Stimulated activated naive CD8-positive, alpha-beta T cell treated with anti-CD3 and anti-CD28 coated beads, Interleukin-15, Interleukin-2, amounts not matched to agents 100 ng/mL and 50 ng/mL, for 24 hours (primary cell): ENCODE data around the gene CDCP2.

Source experiments
- H3K27ac Mint-ChIP-seq: one replicate; pipeline ENCODE4 v1.8.0; 2021; ENCODE audit warnings: mild to moderate bottlenecking, mixed read lengths
- H3K27me3 Mint-ChIP-seq: one replicate; pipeline ENCODE4 v1.8.0; 2021; ENCODE audit warnings: mixed read lengths
- H3K36me3 Mint-ChIP-seq: one replicate; pipeline ENCODE4 v1.8.0; 2021; ENCODE audit warnings: low read depth, mixed read lengths
- H3K4me1 Mint-ChIP-seq: one replicate; pipeline ENCODE4 v1.8.0; 2021; ENCODE audit warnings: low read depth, mixed read lengths
- H3K4me3 Mint-ChIP-seq: one replicate; pipeline ENCODE4 v1.8.0; 2021; ENCODE audit warnings: mild to moderate bottlenecking, mixed read lengths
- H3K9me3 Mint-ChIP-seq: one replicate; pipeline ENCODE4 v1.8.0; 2021; ENCODE audit warnings: mixed read lengths

The CDCP2 gene

DNA sequence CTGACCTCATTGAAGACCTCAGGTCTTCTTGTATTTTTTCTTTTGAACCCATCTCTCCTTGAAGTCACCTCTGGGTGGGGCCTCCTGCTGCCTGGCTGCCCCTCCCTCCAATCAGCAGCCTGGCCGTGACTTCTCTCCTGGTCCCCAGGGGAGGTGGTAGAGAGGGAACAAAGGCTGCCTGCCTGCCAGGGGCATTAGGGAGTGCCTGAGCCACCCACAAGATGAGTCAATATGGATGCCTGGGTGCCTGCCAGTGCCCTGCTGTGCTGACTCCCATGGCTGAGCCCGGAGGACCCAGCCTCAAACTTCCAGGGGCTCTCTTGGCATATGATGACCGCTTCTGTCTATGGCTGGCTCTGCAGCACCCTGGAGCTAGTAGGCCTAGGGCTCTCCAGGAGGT lies 5.3 kb upstream of the CDCP2 start:
- Mint-ChIP-seq H3K27ac (no peak overlapping the region), H3K4me3 (no peak overlapping the region), H3K9me3 (no peaks in the 10 kb centered on the region), H3K4me1 (no peaks in the 10 kb centered on the region), H3K36me3 (no peaks in the 10 kb centered on the region), H3K27me3 (no peaks in the 10 kb centered on the region)

DNA sequence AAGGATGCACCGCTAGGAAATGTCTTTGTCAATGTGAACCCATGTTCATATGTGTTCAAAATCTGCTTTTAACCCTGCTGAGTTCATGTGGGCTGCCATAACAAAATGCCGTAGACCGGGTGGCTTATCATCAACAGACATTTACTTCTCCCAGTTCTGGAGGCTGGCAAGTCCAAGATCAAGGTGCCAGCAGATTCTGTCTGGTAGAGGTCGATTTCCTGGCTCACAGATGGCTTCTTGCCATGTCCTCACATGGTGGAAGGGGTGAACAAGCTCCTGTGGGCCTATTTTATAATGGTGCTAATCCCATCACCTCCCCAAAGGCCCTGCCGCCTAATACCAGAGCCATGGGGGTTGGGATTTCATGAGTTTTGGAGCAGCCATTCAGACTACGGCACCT lies 4.6 kb upstream of the CDCP2 start:
- Mint-ChIP-seq H3K9me3 (no peaks in the 10 kb centered on the region), H3K4me3 (no peak overlapping the region), H3K27ac (no peak overlapping the region), H3K4me1 (no peaks in the 10 kb centered on the region), H3K27me3 (no peaks in the 10 kb centered on the region), H3K36me3 (no peaks in the 10 kb centered on the region)

DNA sequence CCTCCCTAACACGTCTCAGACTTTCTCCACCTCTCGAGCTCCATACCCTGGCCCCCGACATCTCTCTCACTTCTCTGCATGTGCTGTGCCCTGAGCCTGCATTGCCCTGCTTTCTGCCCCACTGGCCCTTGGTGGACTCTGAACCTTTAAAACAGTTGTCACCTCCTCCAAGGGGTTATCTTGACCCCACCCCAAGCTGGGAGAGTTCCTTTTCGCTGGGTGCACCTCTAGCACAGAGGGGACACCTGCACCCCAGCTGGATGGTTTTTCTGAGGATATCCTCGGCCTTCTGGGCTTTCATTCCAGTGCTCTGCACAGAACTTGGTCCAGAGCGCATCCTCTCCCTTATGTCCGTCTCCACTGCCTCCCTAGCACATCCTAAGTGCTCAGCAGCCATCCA lies 4.2 kb upstream of the CDCP2 start:
- H3K4me1 Mint-ChIP-seq = no peaks in the 10 kb centered on the region
- H3K9me3 Mint-ChIP-seq = no peaks in the 10 kb centered on the region
- no peak overlapping the region for H3K27ac Mint-ChIP-seq
- no peaks in the 10 kb centered on the region for H3K27me3 Mint-ChIP-seq
- H3K36me3 Mint-ChIP-seq = no peaks in the 10 kb centered on the region
- H3K4me3 Mint-ChIP-seq = no peak overlapping the region

DNA sequence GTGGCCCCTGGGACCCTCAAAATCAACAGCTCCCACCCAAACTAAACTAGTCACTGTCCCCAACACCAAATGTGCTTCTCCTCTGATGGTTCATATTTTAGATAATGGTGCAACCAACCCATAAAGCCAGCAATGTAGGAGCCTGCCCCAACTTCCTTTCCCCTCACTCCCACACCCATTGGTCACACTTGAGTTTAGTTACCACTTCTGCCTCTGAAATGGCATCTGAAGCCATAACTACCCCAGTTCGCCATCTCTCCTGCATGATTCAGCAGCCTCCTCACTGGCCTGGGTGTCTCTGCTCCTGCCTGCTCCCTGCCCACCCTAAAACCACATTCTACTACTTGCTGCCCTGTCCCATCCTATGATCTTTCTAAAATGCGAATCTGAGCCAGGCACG lies 3.4 kb upstream of the CDCP2 start:
- Mint-ChIP-seq H3K4me1 (no peaks in the 10 kb centered on the region), H3K36me3 (no peaks in the 10 kb centered on the region), H3K27ac (no peak overlapping the region), H3K27me3 (no peaks in the 10 kb centered on the region), H3K9me3 (no peaks in the 10 kb centered on the region), H3K4me3 (no peak overlapping the region)

DNA sequence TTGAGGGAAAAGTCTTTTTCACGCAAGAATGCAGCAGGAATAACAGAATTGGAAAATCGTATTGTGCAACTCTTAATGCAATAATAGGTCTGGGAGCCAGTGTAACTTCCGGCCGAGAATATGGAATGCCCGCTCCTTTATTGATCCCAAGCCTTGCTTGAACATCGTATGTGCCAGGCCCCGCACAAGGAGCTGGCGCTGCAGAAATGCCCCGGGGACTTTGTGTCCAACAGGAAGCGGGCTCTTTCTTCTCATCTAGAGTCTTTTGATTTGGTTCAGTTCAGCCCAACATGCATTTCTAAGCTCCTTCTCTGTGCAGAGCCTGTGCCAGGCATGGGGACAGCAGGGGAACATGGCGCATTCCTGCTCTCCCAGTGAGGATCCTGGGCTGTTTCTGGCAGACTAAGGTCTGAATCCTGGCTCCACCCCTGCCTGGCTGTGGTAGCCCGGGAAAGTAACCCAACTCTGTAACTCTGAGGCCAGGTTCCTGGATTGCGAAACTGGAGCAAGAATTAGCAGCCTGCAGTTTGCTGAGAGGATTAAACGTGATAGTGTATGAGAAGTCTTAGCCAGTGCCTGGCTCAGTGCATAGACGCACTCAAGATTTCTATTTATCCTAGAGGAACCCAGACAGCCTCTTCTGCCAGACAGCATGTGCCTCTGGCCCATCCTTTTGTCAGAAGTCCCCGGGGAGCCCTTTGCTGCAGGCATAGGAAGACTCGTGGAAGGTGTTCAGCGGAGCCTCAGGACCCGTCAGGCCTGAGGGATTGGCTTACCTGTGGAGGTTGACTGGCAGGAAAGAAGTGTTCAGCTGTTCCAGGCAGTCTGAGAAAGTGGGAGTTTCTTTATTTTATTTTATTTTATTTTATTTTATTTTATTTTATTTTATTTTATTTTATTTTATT lies 987 bp upstream of the CDCP2 start:
- H3K9me3 Mint-ChIP-seq = no peaks in the 10 kb centered on the region
- no peaks in the 10 kb centered on the region for H3K4me1 Mint-ChIP-seq
- no peaks in the 10 kb centered on the region for H3K36me3 Mint-ChIP-seq
- H3K27ac Mint-ChIP-seq = no peak overlapping the region
- H3K27me3 Mint-ChIP-seq = no peaks in the 10 kb centered on the region
- H3K4me3 Mint-ChIP-seq = no peak overlapping the region

DNA sequence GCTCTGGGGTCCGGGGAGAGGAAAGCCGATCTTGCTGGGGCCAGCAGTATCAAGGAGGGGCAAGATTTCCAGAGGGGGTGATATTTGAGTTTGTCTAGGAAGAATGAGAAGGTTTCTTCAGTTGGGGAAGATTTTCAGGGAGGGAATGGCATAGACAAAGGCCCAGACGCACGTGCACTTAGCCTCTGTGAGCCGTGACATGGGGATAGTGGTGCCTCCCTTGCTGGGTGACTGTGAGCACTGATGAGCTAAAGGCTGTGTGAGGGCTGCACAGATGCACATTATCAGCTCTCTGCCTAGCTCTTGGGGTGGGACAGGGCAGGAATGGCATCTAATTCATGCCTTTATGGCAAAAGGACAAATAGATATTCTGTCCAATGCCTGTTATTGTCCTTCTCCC lies 1.8 kb downstream of the CDCP2 start:
- no peaks in the 10 kb centered on the region for H3K36me3 Mint-ChIP-seq
- H3K4me1 Mint-ChIP-seq = no peaks in the 10 kb centered on the region
- H3K4me3 Mint-ChIP-seq = no peak overlapping the region
- no peak overlapping the region for H3K27ac Mint-ChIP-seq
- no peaks in the 10 kb centered on the region for H3K27me3 Mint-ChIP-seq
- H3K9me3 Mint-ChIP-seq = no peaks in the 10 kb centered on the region

DNA sequence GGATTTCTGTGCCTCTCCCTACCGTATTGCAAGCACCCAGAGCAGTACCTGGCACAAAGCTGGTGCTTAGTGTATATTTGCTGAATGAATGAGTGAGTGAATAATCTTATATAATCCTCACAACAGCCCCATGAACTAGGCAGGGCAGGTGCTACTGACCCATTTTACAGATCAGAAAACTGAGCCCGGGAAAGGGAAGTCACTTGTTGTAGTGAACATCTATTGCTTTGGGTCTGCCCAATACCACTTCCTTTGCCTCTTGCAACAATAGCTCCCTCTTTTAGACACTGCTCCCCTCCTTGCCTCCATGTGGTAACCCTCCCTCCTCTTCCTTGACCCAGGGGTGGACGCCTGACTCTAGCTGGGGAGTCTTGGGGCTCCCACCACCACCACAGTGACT lies 3.1 kb downstream of the CDCP2 start:
- Mint-ChIP-seq H3K27me3 (no peaks in the 10 kb centered on the region), H3K4me3 (no peak overlapping the region), H3K4me1 (no peaks in the 10 kb centered on the region), H3K9me3 (no peaks in the 10 kb centered on the region), H3K27ac (no peak overlapping the region), H3K36me3 (no peaks in the 10 kb centered on the region)

DNA sequence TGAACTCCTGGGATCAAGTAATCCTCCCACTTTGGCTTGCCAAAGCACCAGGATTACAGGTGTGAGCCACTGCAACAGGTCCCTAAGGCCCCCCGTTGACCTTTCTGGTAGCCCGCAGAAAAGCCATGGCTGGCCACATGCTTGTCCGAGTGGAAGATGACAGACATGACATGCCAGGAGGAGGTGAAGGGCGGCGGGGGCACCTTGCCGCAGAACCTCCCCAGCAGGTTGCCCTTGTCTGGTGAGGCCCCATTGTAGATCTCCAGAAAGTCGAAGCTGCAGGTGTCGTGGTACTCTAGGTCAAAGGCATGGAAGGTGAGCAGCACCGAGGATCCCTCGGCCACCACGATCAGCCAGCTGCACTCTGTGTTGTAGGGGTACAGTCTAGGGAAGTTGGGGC lies 8.4 kb downstream of the CDCP2 start:
- no peaks in the 10 kb centered on the region for H3K27me3 Mint-ChIP-seq
- no peaks in the 10 kb centered on the region for H3K4me1 Mint-ChIP-seq
- no peaks in the 10 kb centered on the region for H3K9me3 Mint-ChIP-seq
- H3K27ac Mint-ChIP-seq = no peak overlapping the region
- no peaks in the 10 kb centered on the region for H3K36me3 Mint-ChIP-seq
- H3K4me3 Mint-ChIP-seq = no peak overlapping the region

DNA sequence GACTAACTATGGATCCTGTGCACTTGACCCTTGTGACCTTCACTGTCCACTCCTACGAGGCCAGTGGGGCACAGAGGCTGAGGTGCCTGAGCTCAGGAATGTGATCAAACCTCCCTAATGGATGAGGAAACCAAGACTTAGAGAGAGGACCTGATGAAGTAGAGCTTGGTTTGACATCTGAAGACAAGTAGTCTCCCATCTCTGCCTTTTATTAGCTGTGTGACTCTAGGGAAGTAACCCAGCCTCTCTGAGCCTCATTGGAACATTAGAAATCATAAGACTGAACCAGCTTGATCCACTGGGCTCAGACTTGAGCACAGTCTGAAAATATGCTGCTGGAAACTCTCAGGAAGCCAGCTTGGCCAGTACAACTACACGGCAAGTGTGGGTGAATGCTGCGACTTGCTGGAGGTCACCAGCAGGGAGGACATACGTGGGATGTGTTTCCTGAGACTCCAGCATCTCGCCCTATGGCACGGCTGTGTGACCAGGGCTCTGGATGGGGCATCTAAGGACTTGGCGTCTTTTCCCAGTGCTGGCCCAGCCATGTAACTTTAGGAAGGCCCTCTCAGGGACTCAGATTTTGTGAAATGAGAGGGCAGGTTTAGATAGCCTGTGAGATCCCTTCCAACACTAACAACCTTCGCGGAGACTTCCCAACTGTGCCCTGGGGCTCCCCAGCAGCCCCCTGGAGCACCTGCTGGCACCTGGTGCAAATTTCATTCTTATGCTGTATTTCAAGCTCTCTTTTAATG lies 10.5 kb downstream of the CDCP2 start:
- Mint-ChIP-seq H3K4me3 (no peak overlapping the region), H3K4me1 (no peaks in the 10 kb centered on the region), H3K27me3 (no peaks in the 10 kb centered on the region), H3K36me3 (no peaks in the 10 kb centered on the region), H3K27ac (no peak overlapping the region), H3K9me3 (no peaks in the 10 kb centered on the region)

DNA sequence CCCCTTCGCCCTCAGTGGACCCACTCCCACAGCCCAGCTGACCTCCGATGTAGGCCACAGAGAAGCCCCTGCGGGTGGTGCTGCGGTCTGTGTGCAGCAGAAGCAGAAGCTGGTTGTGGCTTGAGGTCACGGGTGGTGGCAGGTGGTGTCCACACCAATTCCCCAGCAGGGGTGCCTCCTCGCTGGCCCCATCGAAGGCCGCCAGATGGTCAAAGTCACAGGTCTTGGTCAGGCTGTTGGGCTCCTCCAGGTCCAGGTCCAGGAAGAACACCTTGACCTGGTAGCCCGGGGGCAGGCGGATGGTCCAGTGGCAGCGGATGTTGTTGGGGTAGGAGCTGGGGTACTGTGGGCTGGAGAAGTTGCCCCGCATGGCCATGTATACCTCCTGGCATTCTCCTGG lies 13.1 kb downstream of the CDCP2 start:
- H3K4me1 Mint-ChIP-seq = no peaks in the 10 kb centered on the region
- H3K9me3 Mint-ChIP-seq = no peaks in the 10 kb centered on the region
- no peak overlapping the region for H3K27ac Mint-ChIP-seq
- H3K4me3 Mint-ChIP-seq = no peak overlapping the region
- H3K27me3 Mint-ChIP-seq = no peaks in the 10 kb centered on the region
- H3K36me3 Mint-ChIP-seq = no peaks in the 10 kb centered on the region

DNA sequence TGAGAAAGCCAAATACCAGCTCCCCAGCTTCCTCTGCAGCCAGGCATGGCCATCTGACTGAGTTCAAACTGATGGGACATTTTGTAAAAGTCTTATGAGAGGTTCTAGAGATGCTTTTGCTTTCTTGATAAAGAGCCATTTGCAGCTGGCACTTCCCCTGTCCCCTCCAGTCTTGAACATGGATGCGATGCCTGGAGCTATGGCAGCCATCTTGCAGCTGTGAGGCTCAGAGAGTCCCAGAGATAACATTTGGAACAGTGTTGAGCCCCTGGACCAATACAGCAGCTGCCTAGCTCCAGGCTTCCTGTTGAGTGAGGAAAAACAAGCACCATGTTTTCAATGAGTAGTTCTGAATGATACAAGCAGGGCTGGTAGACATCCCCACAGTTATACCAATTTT lies 13.8 kb downstream of the CDCP2 start:
- Mint-ChIP-seq H3K36me3 (no peaks in the 10 kb centered on the region), H3K27me3 (no peaks in the 10 kb centered on the region), H3K9me3 (no peaks in the 10 kb centered on the region), H3K4me1 (no peaks in the 10 kb centered on the region), H3K4me3 (no peak overlapping the region), H3K27ac (no peak overlapping the region)

DNA sequence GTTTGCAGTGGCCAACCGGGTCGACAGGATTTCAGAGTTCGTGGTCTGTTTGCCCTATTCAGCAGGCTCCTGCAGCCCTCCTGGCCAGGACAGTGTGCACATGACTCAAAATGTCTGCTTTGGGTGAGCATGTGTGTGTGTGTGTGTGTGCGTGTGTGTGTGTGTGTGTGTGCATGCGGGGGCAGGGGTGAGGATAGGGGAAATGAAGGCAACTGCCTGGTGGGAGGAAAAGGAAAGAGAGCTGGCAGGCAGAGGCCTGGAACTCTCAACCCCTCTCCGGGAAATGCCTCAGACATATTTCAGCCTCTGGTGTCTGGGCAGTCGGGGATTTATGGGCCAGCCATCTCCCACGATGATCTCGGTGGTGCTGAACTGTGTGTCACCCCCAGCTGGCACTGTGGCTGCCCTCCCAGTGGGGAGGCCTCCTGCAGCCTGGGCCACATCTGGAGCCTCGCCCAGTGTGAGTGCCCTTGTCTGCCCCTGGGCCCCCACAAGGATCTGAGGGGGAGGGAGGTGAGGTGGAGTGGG lies 15.2 kb downstream of the CDCP2 start:
- Mint-ChIP-seq H3K27me3 (no peaks in the 10 kb centered on the region), H3K36me3 (no peaks in the 10 kb centered on the region), H3K9me3 (no peaks in the 10 kb centered on the region), H3K27ac (no peak overlapping the region), H3K4me1 (no peaks in the 10 kb centered on the region), H3K4me3 (no peak overlapping the region)

DNA sequence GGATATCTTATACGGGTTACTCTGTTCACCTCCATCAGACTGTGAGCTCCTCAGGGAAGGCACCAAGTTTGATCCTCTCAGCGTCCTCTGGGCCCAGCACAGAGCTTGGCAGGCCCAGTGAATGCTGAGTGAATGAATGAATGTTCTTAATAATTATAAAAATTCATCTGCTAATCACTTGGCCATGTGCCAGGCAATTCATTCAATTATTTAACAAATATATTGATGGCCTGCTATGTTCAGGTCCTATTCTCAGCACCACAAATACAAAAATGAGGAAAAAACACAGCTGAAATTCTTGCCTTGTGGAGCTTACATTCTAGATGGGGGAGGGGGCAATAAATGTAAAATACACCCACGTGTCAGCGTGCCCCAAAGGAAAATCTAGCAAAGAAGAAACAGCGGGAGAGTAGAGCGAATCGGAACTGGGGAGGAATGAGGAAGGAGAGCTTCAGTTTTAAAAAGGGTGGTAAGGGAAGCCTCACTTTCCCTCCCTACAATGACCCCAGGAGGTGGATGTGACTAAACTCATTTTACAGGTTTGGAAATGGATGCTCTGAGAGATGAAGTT lies 15.8 kb downstream of the CDCP2 start:
- H3K27ac Mint-ChIP-seq = no peak overlapping the region
- no peaks in the 10 kb centered on the region for H3K9me3 Mint-ChIP-seq
- H3K27me3 Mint-ChIP-seq = no peaks in the 10 kb centered on the region
- H3K36me3 Mint-ChIP-seq = no peaks in the 10 kb centered on the region
- H3K4me3 Mint-ChIP-seq = no peak overlapping the region
- H3K4me1 Mint-ChIP-seq = no peaks in the 10 kb centered on the region

DNA sequence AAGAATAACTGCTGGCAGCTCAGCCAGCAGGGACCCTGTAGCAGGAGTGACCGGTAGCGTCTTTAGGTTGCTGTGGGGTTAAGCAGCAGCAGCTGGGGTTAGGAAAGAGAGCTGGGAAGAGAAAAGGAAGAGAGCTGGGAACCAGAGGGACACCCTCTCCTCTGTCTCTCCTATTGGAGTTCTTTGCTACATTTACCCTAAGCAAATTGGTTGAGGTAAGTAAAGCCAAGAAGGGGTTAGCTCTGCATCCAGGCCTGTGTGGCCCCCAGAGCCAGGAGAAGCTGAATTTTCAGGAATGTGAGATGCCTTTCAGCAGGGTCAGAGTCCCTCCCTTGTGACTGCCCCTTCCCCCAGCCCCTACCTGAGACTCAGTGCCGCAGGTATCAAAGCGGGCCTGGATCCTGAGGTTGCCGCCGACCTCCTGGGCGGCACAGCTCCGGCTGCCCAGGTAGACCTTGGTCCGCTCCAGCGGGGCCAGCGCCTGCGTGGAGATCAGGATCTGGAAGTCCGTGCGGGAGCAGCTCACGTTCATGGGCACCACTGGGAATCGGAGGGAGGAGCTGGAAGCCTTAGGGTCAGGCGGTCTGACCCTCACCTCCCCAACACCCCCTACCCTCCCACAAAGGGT lies 16.4 kb downstream of the CDCP2 start:
- no peaks in the 10 kb centered on the region for H3K4me1 Mint-ChIP-seq
- H3K36me3 Mint-ChIP-seq = no peaks in the 10 kb centered on the region
- H3K27me3 Mint-ChIP-seq = no peaks in the 10 kb centered on the region
- no peaks in the 10 kb centered on the region for H3K9me3 Mint-ChIP-seq
- H3K4me3 Mint-ChIP-seq = no peak overlapping the region
- H3K27ac Mint-ChIP-seq = no peak overlapping the region
